ENCODE results near the gene CFAP99.

The CFAP99 gene

DNA sequence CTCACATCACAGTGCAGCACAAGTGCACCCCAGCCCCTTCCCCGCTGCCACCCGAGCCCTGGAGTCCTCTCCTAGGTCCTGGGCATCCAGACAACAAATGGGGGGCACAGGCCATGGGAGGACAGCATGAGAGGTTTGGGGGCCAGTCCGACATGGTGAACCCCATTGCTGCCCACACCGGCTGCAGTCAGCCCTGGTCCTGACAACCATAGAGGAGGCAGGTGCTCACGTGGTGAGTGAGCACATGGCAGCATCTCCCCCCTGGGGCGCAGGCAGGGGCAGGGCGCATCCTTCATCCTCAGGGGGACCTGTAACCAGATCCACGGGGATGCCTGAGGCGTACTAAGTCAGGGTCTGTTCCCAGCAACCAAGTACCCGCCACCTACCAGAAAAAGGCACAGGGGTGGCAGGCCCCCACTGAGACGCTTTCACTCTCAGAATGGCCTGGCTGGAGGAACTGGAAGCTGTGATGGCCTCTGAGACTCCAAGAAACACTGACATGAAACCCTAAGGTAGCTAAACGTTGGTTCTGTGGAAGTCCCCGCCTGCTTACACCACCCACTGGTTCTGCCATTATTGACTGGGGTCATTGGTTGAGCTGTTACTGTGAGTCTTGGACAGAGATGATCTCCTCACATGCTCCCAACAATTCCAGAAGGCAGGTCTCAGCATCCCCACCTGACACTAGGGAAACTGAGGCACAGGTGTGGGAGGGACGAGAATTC, 6.8 kb upstream of the CFAP99 start:
- peaks cover 39% of the 10 kb centered on the region for H3K4me1 ChIP-seq (ENCODE audit: control insufficient read depth, insufficient read depth, low read length, poor library complexity, severe bottlenecking)
- 90 to 93% methylated on average over 10 to 11 of the region's 14 CpGs for WGBS, 2 experiments (ENCODE audit: insufficient coverage in 2 of 2)
- H3K4me3 ChIP-seq (ENCODE audit: extremely low read depth, insufficient read depth, low read length, poor library complexity, severe bottlenecking), result no peak overlapping the region
- H3K27ac ChIP-seq (ENCODE audit: low read depth, low read length, severe bottlenecking), result no peak overlapping the region
- no peaks in the 10 kb centered on the region for H3K9me3 ChIP-seq (ENCODE audit: control insufficient read depth, low read length)
- H3K36me3 ChIP-seq (ENCODE audit: control insufficient read depth, insufficient read depth, low read length), result no peaks in the 10 kb centered on the region

DNA sequence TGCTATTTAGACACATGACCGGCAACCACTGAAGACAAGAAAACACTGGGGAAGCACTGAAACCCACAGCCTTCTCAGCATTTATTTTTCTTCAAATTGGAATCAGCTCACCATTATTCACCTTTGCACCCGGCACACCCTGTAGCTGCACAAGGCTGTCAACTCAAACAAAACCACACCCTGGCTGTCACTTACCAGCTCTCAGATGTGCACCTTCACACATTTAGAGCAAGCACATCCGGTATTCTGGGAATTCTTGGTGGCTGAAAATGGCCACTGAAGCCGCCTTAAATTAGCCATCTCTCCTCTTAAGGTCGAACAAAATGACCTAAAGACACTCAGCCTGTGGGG, 6.2 kb upstream of the CFAP99 start:
- H3K4me3 ChIP-seq (ENCODE audit: extremely low read depth, insufficient read depth, low read length, poor library complexity, severe bottlenecking), result peak overlapping the region; percentile 21

DNA sequence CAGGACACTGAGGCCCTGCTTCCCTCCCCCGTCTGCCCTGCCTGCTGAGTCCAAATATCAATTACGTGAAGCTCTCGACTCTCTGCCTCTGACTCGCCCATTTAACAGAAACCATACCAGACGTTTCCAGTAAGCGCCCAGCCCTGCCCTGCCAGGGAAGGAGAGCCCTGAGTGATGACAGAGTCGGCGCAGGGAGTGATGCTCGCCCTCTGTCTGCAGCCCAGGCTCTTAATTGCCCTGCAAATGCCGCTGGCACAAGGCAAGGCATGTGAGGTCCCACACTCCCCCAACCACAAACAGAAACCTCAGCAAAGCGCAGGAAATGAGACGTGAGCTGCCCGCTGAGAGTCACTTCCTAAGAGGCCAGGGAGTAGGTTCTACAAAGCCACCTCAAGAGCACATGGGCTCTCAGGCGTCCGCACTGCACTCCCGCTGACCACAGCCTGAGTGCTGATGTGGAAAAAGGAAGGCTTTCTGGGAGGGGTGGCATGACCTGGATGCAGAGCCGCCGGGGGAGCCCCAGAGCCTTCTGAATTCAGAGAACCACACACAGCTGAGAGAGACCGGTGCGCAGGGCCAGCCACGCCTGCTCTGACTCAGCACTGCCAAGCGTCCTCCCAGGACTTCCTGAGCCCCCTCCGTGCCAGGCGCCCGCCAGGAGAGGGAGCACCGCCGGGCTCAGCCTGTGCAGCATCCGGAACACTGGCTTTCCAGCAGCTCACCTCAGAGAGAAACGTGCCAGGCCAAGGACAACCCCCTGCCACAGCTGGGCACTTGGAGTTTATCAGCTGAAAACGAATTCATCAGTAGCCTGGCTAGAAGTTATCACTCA, 5.7 kb upstream of the CFAP99 start:
- Histone ChIP-seq H3K27ac (ENCODE audit: low read depth, low read length, severe bottlenecking) (peak overlapping the region; percentile 94), H3K36me3 (ENCODE audit: control insufficient read depth, insufficient read depth, low read length) (no peaks in the 10 kb centered on the region), H3K4me3 (ENCODE audit: extremely low read depth, insufficient read depth, low read length, poor library complexity, severe bottlenecking) (peak overlapping the region; percentile 21), H3K9me3 (ENCODE audit: control insufficient read depth, low read length) (no peaks in the 10 kb centered on the region), H3K4me1 (ENCODE audit: control insufficient read depth, insufficient read depth, low read length, poor library complexity, severe bottlenecking) (peaks cover 40% of the 10 kb centered on the region)
- 5 to 8% methylated on average over 22 to 29 of the region's 30 CpGs for WGBS, 2 experiments (ENCODE audit: insufficient coverage in 2 of 2)

More for the DNA sequence above, 6.2 kb upstream of the CFAP99 start:
- no peaks in the 10 kb centered on the region for H3K36me3 ChIP-seq (ENCODE audit: control insufficient read depth, insufficient read depth, low read length)
- H3K4me1 ChIP-seq (ENCODE audit: control insufficient read depth, insufficient read depth, low read length, poor library complexity, severe bottlenecking), result peaks cover 40% of the 10 kb centered on the region
- peak overlapping the region; percentile 94 for H3K27ac ChIP-seq (ENCODE audit: low read depth, low read length, severe bottlenecking)
- H3K9me3 ChIP-seq (ENCODE audit: control insufficient read depth, low read length), result no peaks in the 10 kb centered on the region
- WGBS, 2 experiments (ENCODE audit: insufficient coverage in 2 of 2), result 50 to 60% methylated on average over 5 of the region's 5 CpGs

GRCh38 chr4:2413821-2414610, 4.7 kb upstream of the CFAP99 start:
- Histone ChIP-seq H3K9me3 (ENCODE audit: control insufficient read depth, low read length) (no peaks in the 10 kb centered on the region), H3K4me3 (ENCODE audit: extremely low read depth, insufficient read depth, low read length, poor library complexity, severe bottlenecking) (no peak overlapping the region), H3K4me1 (ENCODE audit: control insufficient read depth, insufficient read depth, low read length, poor library complexity, severe bottlenecking) (peaks cover 42% of the 10 kb centered on the region), H3K27ac (ENCODE audit: low read depth, low read length, severe bottlenecking) (no peak overlapping the region), H3K36me3 (ENCODE audit: control insufficient read depth, insufficient read depth, low read length) (no peaks in the 10 kb centered on the region)
- 78 to 83% methylated on average over 7 to 11 of the region's 14 CpGs for WGBS, 2 experiments (ENCODE audit: insufficient coverage in 2 of 2)

GRCh38 chr4:2415213-2415612, 3.5 kb upstream of the CFAP99 start:
- peaks cover 45% of the 10 kb centered on the region for H3K4me1 ChIP-seq (ENCODE audit: control insufficient read depth, insufficient read depth, low read length, poor library complexity, severe bottlenecking)
- WGBS, 2 experiments (ENCODE audit: insufficient coverage in 2 of 2), result 100% methylated on average over 2 of the region's 3 CpGs
- no peak overlapping the region for H3K27ac ChIP-seq (ENCODE audit: low read depth, low read length, severe bottlenecking)
- no peaks in the 10 kb centered on the region for H3K36me3 ChIP-seq (ENCODE audit: control insufficient read depth, insufficient read depth, low read length)
- H3K4me3 ChIP-seq (ENCODE audit: extremely low read depth, insufficient read depth, low read length, poor library complexity, severe bottlenecking), result no peak overlapping the region
- no peaks in the 10 kb centered on the region for H3K9me3 ChIP-seq (ENCODE audit: control insufficient read depth, low read length)

DNA sequence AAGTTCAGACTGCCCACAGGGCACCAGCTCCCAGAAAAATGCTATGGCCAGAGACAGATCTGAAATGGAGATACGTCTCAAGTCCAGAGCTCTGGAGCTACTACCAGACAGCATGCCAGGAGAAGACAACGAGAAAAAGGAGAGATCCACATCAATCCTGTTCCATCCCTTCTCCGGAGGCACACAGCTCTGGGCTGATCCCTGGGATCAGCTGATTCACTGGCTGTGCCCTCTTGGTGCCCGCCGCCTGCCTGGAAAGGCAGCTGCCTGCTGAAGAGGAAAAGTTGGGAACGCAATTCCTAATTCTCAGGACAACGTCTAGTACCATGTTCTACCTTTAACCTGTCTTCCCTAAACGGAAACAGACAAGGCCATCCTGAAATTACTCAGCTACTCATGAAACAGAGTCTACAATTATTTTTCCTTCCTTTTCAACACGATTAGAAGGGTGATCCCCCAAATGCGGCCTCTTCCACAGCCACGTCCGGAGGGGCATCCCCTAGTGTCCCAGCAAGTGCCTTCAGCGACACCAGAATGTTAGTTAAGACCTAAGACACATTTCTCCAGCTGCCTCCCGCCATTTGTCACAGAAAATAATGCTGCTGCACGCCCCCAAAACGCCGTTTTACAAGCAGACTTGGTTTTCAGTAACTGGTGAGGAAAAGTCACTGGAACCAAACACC, 2.7 kb upstream of the CFAP99 start:
- 66 to 69% methylated on average over 12 to 17 of the region's 17 CpGs for WGBS, 2 experiments (ENCODE audit: insufficient coverage in 2 of 2)
- H3K9me3 ChIP-seq (ENCODE audit: control insufficient read depth, low read length), result no peaks in the 10 kb centered on the region
- H3K36me3 ChIP-seq (ENCODE audit: control insufficient read depth, insufficient read depth, low read length), result no peaks in the 10 kb centered on the region
- H3K4me1 ChIP-seq (ENCODE audit: control insufficient read depth, insufficient read depth, low read length, poor library complexity, severe bottlenecking), result peaks cover 45% of the 10 kb centered on the region
- peak overlapping the region; percentile 35 for H3K4me3 ChIP-seq (ENCODE audit: extremely low read depth, insufficient read depth, low read length, poor library complexity, severe bottlenecking)
- H3K27ac ChIP-seq (ENCODE audit: low read depth, low read length, severe bottlenecking), result no peak overlapping the region

GRCh38 chr4:2416564-2417225, 2.1 kb upstream of the CFAP99 start:
- 1 to 2% methylated on average over 20 to 45 of the region's 55 CpGs for WGBS, 2 experiments (ENCODE audit: insufficient coverage in 2 of 2)
- H3K4me1 ChIP-seq (ENCODE audit: control insufficient read depth, insufficient read depth, low read length, poor library complexity, severe bottlenecking), result peaks cover 44% of the 10 kb centered on the region
- no peaks in the 10 kb centered on the region for H3K9me3 ChIP-seq (ENCODE audit: control insufficient read depth, low read length)
- no peaks in the 10 kb centered on the region for H3K36me3 ChIP-seq (ENCODE audit: control insufficient read depth, insufficient read depth, low read length)
- H3K27ac ChIP-seq (ENCODE audit: low read depth, low read length, severe bottlenecking), result no peak overlapping the region
- H3K4me3 ChIP-seq (ENCODE audit: extremely low read depth, insufficient read depth, low read length, poor library complexity, severe bottlenecking), result peak overlapping the region; percentile 35

GRCh38 chr4:2417226-2417764, 1.5 kb upstream of the CFAP99 start:
- Histone ChIP-seq H3K9me3 (ENCODE audit: control insufficient read depth, low read length) (no peaks in the 10 kb centered on the region), H3K36me3 (ENCODE audit: control insufficient read depth, insufficient read depth, low read length) (no peaks in the 10 kb centered on the region), H3K4me1 (ENCODE audit: control insufficient read depth, insufficient read depth, low read length, poor library complexity, severe bottlenecking) (peaks cover 38% of the 10 kb centered on the region), H3K4me3 (ENCODE audit: extremely low read depth, insufficient read depth, low read length, poor library complexity, severe bottlenecking) (peak overlapping the region; percentile 44), H3K27ac (ENCODE audit: low read depth, low read length, severe bottlenecking) (no peak overlapping the region)
- WGBS, 2 experiments (ENCODE audit: insufficient coverage in 2 of 2), result 1% methylated on average over 40 to 58 of the region's 61 CpGs

DNA sequence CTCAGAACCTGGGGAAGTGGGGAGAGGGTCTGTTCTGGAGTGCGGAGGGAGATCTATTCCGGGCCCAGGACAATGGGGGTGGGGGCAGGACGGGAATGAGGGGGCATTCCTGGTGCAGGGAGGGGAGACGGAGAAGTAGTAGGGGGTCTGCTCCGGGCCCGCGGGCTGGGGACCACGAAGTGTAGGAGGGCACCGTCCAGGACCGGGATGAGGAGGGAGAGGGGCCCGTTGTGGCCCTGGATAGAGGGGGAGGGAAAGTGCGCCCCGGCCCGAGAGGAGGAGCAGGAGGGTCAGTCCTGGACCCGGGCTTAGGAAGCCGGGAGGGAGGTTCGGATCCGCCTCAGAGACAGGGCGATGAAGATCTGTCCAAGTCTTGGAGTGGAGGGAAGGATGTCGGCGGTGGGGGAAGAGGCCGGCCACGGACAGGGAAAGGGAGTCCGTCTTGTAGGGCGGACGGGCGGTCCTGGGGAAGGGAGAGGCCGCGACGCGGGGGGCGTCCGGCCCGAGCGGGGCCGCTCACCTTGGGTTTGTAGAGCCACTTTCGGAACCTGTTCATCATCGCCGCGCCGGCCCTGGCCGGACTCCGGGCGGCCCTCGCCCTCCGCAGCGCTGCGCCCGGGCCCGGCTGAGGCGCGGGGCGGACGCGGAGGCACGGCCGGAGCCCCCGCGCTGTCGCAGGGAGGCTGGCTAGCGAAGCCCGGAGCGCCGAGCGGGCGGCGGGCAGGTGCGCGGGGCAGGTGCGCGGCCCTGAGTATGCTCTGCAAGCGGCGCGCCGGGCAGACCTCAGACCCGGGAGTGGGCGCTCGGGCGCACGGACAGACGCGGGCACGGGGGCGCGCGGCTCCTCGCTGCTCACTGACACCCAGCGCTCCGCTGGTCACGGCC, 748 bp upstream of the CFAP99 start, which contains the start of gene ZFYVE28:
TSS of gene ZFYVE28 (minus strand) at position 881 of the 885 bp plus-strand sequence. CDS start at position 559, 322 bp downstream.
- Histone ChIP-seq H3K4me3 (ENCODE audit: extremely low read depth, insufficient read depth, low read length, poor library complexity, severe bottlenecking) (peak within 1 kb of the TSS; percentile 44), H3K36me3 (ENCODE audit: control insufficient read depth, insufficient read depth, low read length) (no peaks in the 10 kb centered on the region), H3K9me3 (ENCODE audit: control insufficient read depth, low read length) (no peaks in the 10 kb centered on the region), H3K27ac (ENCODE audit: low read depth, low read length, severe bottlenecking) (peak within 1 kb of the TSS; percentile 23), H3K4me1 (ENCODE audit: control insufficient read depth, insufficient read depth, low read length, poor library complexity, severe bottlenecking) (peaks cover 31% of the 10 kb centered on the region)
- WGBS, 2 experiments (ENCODE audit: insufficient coverage in 2 of 2), result 1% methylated on average over 65 to 78 of the region's 90 CpGs
